Activated CD4-positive, alpha-beta memory T cell treated with anti-CD3 and anti-CD28 coated beads for 36 hours (primary cell): ENCODE results near the gene THAP8. TPM values are rescaled to one million over a fixed set of nuclear protein-coding genes. Genes with fewer than 3 reads are reported as not detected.

Experiments used
- CTCF ChIA-PET: fragments of 350-600 bp; sonication (Branson Sonifier 250); formaldehyde crosslinking; loops from one replicate; lab custom pipeline; 2021; ENCODE audit warnings: antibody characterized with exemption, inconsistent platforms; lab: Charles Lee
- POLR2A ChIA-PET: fragments of 350-600 bp; sonication (Branson Sonifier 250); formaldehyde crosslinking; loops from one replicate; lab custom pipeline; 2021; ENCODE audit warnings: antibody characterized with exemption; lab: Charles Lee
- DNase-seq: peaks from one replicate; pipeline ENCODE4 v3.0.0-alpha.2; 2020
- H3K27ac Mint-ChIP-seq: one replicate; pipeline ENCODE4 v1.8.0; 2021; ENCODE audit warnings: mixed read lengths
- H3K27me3 Mint-ChIP-seq: one replicate; pipeline ENCODE4 v1.8.0; 2021; ENCODE audit warnings: mixed read lengths
- H3K36me3 Mint-ChIP-seq: one replicate; pipeline ENCODE4 v1.8.0; 2021; ENCODE audit warnings: mixed read lengths
- H3K4me1 Mint-ChIP-seq: one replicate; pipeline ENCODE4 v1.8.0; 2021; ENCODE audit warnings: low read depth, mixed read lengths
- H3K4me3 Mint-ChIP-seq: one replicate; pipeline ENCODE4 v1.8.0; 2021; ENCODE audit warnings: mild to moderate bottlenecking, mixed read lengths
- H3K9me3 Mint-ChIP-seq: one replicate; pipeline ENCODE4 v1.8.0; 2021; ENCODE audit warnings: mixed read lengths
- intact Hi-C: fragments of 100-400 bp; cut with micrococcal nuclease; formaldehyde crosslinking; loops from one replicate; pipeline ENCODE4 v1.15.1; 2023
- total RNA-seq, 2 experiments: library from RNA; stranded (reverse); gene quantifications; one replicate each; pipeline ENCODE4 v1.2.3, GENCODE V29; 2021

Gene THAP8
- 1 to 10 TPM; 2.1 to 2.2 TPM for total RNA-seq

DNA sequence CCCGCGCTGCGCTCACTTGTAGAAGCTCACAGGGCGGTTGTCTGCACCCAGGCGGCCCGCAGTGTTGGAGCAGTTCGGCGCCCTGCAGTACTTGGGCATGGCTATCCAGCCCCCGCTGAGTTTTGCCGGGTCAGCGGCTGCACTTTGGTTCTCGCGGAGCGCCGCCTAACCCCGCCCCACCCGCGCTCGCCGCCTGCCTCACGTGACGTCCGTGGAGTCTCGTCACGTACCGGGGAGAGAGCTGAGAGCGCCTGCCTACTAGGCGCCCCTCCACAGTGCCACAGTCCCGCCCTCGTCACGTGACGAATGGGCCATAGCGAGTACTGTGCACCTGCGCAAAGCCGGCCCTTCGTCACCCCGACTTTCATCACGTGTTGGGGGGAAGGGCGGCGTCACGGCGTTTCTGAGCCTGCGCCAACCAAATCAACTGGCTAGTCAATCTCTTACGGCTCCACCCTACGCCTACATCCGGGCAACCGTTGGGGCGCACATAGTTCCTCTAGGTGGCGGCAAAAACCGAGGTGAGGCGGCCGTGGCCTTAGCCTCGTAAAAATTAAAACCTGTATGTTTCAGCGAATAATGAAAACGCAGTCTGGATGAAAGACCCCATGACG, at the start of gene THAP8:
TSS of gene THAP8 (minus strand) at position 167 of the 614 bp plus-strand sequence. CDS start at position 99, 68 bp downstream.
- peak; percentile 100 for DNase-seq
- peaks cover 18% of the 10 kb centered on the region for H3K4me1 Mint-ChIP-seq
- H3K4me3 Mint-ChIP-seq: peak within 1 kb of the TSS; percentile 98
- POLR2A ChIA-PET: interaction anchor here (1.0 to 1.8 kb wide), 5 partner anchors 40 to 160 kb away, joined by 3 to 6 read pairs (median 4); partner anchors contain the start of genes ALKBH6, SDHAF1, SYNE4 and ZNF146
- H3K27ac Mint-ChIP-seq: peak within 1 kb of the TSS; percentile 98
- intact Hi-C loops: loop anchor here (1.0 to 2.0 kb wide), 6 partner anchors 39 to 406 kb away; partner anchors contain the start of genes ALKBH6, COX6B1, SDHAF1 and TBCB
- H3K9me3 Mint-ChIP-seq: no peaks in the 10 kb centered on the region
- CTCF ChIA-PET: interaction anchor here (0.8 to 1.2 kb wide), 3 partner anchors 74 to 107 kb away, joined by 3 to 4 read pairs (median 3); no protein-coding TSS in a partner anchor
- H3K27me3 Mint-ChIP-seq: no peaks in the 10 kb centered on the region
- H3K36me3 Mint-ChIP-seq: peaks cover 5% of the 10 kb centered on the region

DNA sequence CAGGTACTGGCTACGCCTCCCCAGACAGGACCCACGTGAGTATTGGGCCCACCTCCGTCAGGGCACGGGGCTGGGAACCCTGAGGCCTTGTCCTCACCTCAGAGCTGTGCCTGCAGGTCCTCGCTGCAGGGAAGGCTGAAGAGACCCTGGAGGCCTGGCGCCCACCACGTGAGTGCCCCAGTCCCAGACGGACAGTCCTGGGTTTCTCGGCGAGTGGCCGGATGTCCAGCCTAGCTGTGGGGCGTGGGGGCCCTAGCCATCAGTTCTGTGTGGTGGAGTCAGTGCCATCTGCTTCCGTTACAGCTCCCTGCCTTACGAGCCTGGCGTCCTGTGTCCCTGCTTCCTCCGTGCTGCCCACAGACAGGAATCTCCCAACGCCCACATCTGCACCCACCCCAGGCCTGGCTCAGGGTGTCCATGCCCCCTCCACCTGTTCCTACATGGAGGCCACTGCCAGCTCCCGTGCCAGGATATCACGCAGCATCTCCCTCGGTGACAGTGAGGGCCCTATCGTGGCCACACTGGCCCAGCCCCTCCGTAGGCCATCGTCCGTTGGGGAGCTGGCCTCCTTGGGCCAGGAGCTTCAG, 49.0 kb upstream of the THAP8 start:
- H3K4me3 Mint-ChIP-seq: no peak overlapping the region
- no peak for DNase-seq
- no peaks in the 10 kb centered on the region for H3K27me3 Mint-ChIP-seq
- CTCF ChIA-PET: no interaction called here
- H3K9me3 Mint-ChIP-seq: no peaks in the 10 kb centered on the region
- POLR2A ChIA-PET: interaction anchor here (1.5 kb wide), 1 partner anchor 12 kb away, joined by 5 read pairs; the partner anchor contains the start of genes POLR2I and TBCB
- H3K36me3 Mint-ChIP-seq: peaks cover 11% of the 10 kb centered on the region
- no peak overlapping the region for H3K27ac Mint-ChIP-seq
- H3K4me1 Mint-ChIP-seq: no peaks in the 10 kb centered on the region
- intact Hi-C loops: no loop called here

DNA sequence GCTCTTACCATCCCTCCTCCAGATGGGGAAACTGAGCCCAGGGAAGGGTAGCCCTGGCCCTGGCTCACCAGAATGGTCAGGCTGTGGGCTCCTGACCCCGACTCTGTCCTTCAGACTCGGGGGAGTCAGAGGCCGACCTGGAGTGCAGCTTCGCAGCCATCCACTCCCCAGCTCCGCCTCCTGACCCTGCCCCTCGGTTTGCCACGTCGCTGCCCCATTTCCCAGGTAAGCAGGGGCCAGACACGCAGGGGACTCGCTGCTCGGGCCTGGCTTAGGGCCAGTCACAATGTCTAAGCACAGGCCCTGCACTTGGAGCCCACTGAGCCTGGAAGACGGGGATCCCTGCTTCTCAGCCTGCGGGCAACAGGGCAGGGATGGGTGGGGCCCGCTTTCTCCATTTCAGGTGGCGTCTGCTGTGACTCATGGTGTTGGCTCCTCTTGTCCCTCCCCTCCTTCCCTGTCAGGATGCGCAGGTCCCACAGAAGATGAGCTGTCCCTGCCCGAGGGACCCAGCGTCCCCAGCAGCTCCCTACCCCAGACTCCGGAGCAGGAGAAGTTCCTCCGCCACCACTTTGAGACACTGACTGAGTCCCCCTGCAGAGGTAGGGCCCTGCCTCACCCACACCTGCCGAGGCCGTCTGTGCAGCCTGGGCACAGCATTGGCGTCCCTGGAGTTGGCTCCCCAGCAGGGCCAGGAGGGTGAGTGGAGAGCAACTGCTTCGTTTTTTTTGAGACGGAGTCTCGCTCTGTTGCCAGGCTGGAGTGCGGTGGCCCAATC, 47.7 kb upstream of the THAP8 start:
- H3K4me1 Mint-ChIP-seq: no peaks in the 10 kb centered on the region
- POLR2A ChIA-PET: no interaction called here
- H3K27me3 Mint-ChIP-seq: no peaks in the 10 kb centered on the region
- no peak for DNase-seq
- no peaks in the 10 kb centered on the region for H3K9me3 Mint-ChIP-seq
- intact Hi-C loops: no loop called here
- no peak overlapping the region for H3K27ac Mint-ChIP-seq
- peaks cover 18% of the 10 kb centered on the region for H3K36me3 Mint-ChIP-seq
- H3K4me3 Mint-ChIP-seq: no peak overlapping the region
- CTCF ChIA-PET: no interaction called here

GRCh38 chr19:36100476-36100875, 46.4 kb upstream of the THAP8 start:
- Mint-ChIP-seq H3K27ac (no peak overlapping the region), H3K4me3 (no peak overlapping the region), H3K9me3 (no peaks in the 10 kb centered on the region), H3K36me3 (peaks cover 17% of the 10 kb centered on the region), H3K27me3 (no peaks in the 10 kb centered on the region), H3K4me1 (no peaks in the 10 kb centered on the region)
- intact Hi-C loops: no loop called here
- ChIA-PET POLR2A (interaction anchor here (1.4 kb wide), 1 partner anchor 15 kb away, joined by 3 read pairs; the partner anchor contains the start of gene TBCB), CTCF (interaction anchor here (1.5 kb wide), 1 partner anchor 28 kb away, joined by 3 read pairs; no protein-coding TSS in a partner anchor)
- DNase-seq: no peak

DNA sequence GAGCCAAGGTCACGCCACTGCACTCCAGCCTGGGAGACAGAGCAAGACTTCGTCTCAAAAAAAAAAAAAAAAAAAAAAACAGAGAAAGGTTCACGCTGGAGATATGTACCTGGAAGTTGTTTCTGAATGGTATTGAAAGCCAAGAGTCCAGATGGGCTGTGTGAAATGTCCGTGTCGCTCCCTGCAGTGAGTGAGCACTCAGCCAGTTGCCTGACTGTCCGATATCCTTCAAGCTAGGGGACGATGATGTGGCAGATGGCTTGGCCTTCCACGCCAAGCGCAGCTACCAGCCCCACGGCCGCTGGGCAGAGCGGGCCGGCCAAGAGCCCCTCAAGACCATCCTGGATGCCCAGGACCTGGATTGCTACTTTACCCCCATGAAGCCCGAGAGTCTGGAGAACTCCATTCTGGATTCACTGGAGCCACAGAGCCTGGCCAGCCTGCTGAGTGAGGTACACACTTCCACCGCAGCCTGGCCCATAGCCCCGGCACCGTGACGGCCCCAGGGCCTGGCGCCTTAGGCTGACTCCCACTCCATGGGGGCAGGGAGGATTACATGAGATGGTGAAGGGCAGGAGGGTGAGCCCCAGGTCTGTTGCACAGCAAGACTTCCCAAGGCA, 45.2 kb upstream of the THAP8 start:
- ChIA-PET CTCF (interaction anchor here (1.5 kb wide), 1 partner anchor 29 kb away, joined by 3 read pairs; no protein-coding TSS in a partner anchor), POLR2A (no interaction called here)
- H3K4me3 Mint-ChIP-seq: no peak overlapping the region
- H3K27ac Mint-ChIP-seq: no peak overlapping the region
- DNase-seq: no peak
- H3K36me3 Mint-ChIP-seq: peaks cover 23% of the 10 kb centered on the region
- no peaks in the 10 kb centered on the region for H3K4me1 Mint-ChIP-seq
- intact Hi-C loops: loop anchor here (5.0 kb wide), 1 partner anchor 662 kb away; no protein-coding TSS in a partner anchor
- H3K9me3 Mint-ChIP-seq: no peaks in the 10 kb centered on the region
- no peaks in the 10 kb centered on the region for H3K27me3 Mint-ChIP-seq

DNA sequence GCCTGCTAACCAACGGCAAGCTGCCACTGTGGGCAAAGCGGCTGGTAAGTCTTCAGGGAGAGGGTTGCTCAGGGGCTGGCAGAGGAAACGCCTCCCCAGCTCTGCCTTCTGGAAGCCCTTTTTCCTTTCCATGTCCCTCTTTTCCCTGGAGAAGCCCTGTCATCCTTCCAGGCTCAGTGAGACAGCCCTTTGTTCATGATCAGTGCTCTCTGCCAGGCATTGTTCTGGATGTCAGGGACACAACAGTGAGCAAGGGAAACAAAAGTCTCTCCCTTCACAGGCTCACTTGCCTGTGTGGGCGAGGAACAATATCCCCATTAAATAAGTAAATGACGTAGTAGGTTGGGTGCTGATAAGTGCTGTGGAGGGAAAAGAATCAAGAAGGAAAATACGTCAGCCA, 43.0 kb upstream of the THAP8 start:
- intact Hi-C loops: loop anchor here (5.0 kb wide), 1 partner anchor 660 kb away; no protein-coding TSS in a partner anchor
- Mint-ChIP-seq H3K4me1 (peaks cover 16% of the 10 kb centered on the region), H3K27me3 (no peaks in the 10 kb centered on the region), H3K27ac (no peak overlapping the region), H3K9me3 (no peaks in the 10 kb centered on the region), H3K36me3 (peaks cover 24% of the 10 kb centered on the region), H3K4me3 (no peak overlapping the region)
- DNase-seq: no peak
- ChIA-PET CTCF (no interaction called here), POLR2A (no interaction called here)

DNA sequence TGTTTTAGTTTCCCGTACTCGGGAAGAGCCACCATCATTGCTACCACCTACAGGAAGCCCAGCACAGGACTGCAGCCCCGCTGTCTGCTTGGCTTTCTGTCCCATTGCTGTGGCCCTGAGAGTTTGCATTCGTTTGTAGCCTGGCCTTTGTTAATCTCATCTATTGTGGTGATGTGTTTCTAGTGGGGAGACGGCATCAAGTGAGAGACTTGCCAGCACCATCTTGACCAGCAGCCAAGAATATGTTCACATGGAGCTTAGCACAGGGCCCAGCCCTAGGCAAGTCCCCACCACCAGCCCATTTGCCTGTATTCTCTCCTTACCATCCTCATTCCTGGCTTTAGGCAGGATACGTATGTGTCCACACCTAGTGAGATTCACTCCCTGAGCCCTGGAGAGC, 39.6 kb upstream of the THAP8 start:
- DNase-seq: no peak
- no peak overlapping the region for H3K27ac Mint-ChIP-seq
- H3K4me3 Mint-ChIP-seq: no peak overlapping the region
- intact Hi-C loops: loop anchor here (2.0 kb wide), 1 partner anchor 39 kb away; the partner anchor contains the start of genes THAP8 and WDR62
- H3K9me3 Mint-ChIP-seq: no peaks in the 10 kb centered on the region
- POLR2A ChIA-PET: no interaction called here
- no peaks in the 10 kb centered on the region for H3K27me3 Mint-ChIP-seq
- CTCF ChIA-PET: no interaction called here
- peaks cover 16% of the 10 kb centered on the region for H3K4me1 Mint-ChIP-seq
- peaks cover 33% of the 10 kb centered on the region for H3K36me3 Mint-ChIP-seq

- Mint-ChIP-seq H3K27me3 (no peaks in the 10 kb centered on the region), H3K27ac (peak overlapping the region; percentile 49), H3K4me3 (no peak overlapping the region), H3K9me3 (no peaks in the 10 kb centered on the region), H3K4me1 (peaks cover 16% of the 10 kb centered on the region), H3K36me3 (peaks cover 34% of the 10 kb centered on the region)
- intact Hi-C loops: loop anchor here (2.0 kb wide), 1 partner anchor 38 kb away; the partner anchor contains the start of genes THAP8 and WDR62
- ChIA-PET CTCF (no interaction called here), POLR2A (no interaction called here)
- peak; percentile 59 for DNase-seq
These were observed 39.1 kb upstream of the THAP8 start for GRCh38 chr19:36093146-36093662.

GRCh38 chr19:36092566-36092965, 38.5 kb upstream of the THAP8 start:
- H3K27me3 Mint-ChIP-seq: no peaks in the 10 kb centered on the region
- H3K4me3 Mint-ChIP-seq: no peak overlapping the region
- DNase-seq: no peak
- H3K9me3 Mint-ChIP-seq: no peaks in the 10 kb centered on the region
- H3K4me1 Mint-ChIP-seq: peaks cover 16% of the 10 kb centered on the region
- POLR2A ChIA-PET: no interaction called here
- peaks cover 39% of the 10 kb centered on the region for H3K36me3 Mint-ChIP-seq
- CTCF ChIA-PET: no interaction called here
- peak overlapping the region; percentile 49 for H3K27ac Mint-ChIP-seq
- intact Hi-C loops: loop anchor here (2.0 kb wide), 1 partner anchor 38 kb away; the partner anchor contains the start of genes THAP8 and WDR62

GRCh38 chr19:36090910-36091695, 37.0 kb upstream of the THAP8 start:
- peaks cover 16% of the 10 kb centered on the region for H3K4me1 Mint-ChIP-seq
- ChIA-PET POLR2A (no interaction called here), CTCF (no interaction called here)
- H3K27me3 Mint-ChIP-seq: no peaks in the 10 kb centered on the region
- no peak for DNase-seq
- H3K9me3 Mint-ChIP-seq: no peaks in the 10 kb centered on the region
- H3K27ac Mint-ChIP-seq: no peak overlapping the region
- intact Hi-C loops: no loop called here
- H3K36me3 Mint-ChIP-seq: peaks cover 35% of the 10 kb centered on the region
- no peak overlapping the region for H3K4me3 Mint-ChIP-seq

DNA sequence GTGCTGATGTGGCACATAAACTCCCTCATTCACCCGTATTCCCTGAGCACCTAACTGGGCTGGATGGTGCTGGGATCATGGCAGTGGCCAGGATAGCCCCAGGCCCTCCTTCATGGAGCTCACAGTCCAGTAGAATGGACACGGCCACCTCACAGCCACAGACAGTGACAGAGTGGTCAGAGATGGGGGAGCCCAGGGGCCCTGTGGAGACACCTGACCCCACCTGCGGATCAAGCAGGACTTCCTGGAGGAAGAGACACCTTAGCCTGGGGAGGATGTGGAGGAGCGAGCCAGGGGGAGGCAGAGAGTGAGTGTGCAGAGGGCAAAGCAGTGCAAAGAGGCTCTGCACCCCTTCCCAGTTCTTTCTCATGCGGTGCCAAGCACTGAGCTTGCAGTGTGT, 35.8 kb upstream of the THAP8 start:
- Mint-ChIP-seq H3K27me3 (no peaks in the 10 kb centered on the region), H3K4me3 (no peak overlapping the region), H3K4me1 (peaks cover 16% of the 10 kb centered on the region), H3K36me3 (peaks cover 31% of the 10 kb centered on the region), H3K9me3 (no peaks in the 10 kb centered on the region), H3K27ac (no peak overlapping the region)
- intact Hi-C loops: no loop called here
- ChIA-PET POLR2A (no interaction called here), CTCF (no interaction called here)
- DNase-seq: no peak
